Endothelial cell of umbilical vein (primary cell): Measurements from ENCODE around the gene PGGT1B. TPM values are rescaled to one million over a fixed set of nuclear protein-coding genes. Genes with fewer than 3 reads are reported as not detected.

Source experiments
- BruUV-seq: library from RNA; stranded (reverse); fragments of 400-500 nt; replicated peaks from 2 replicates; lab custom pipeline; 2021; lab: Mats Ljungman, UMichigan
- CTCF ChIA-PET: fragments of 300-600, 350-600 bp; sonication (Branson Sonifier 250); formaldehyde crosslinking; loops from one replicate; lab custom pipeline; 2021; ENCODE audit warnings: antibody characterized with exemption, inconsistent platforms; lab: Charles Lee
- POLR2A ChIA-PET: fragments of 300-600, 350-600 bp; sonication (Branson Sonifier 250); formaldehyde crosslinking; loops from one replicate; lab custom pipeline; 2021; ENCODE audit warnings: antibody characterized with exemption, inconsistent platforms; lab: Charles Lee
- DNase-seq: peaks from one replicate; pipeline ENCODE4 v3.0.0-alpha.2; 2011; ENCODE audit warnings: low read depth, low spot score
- FAIRE-seq: peaks from 2 replicates; lab custom pipeline; 2011; peaks lifted over from hg19 to GRCh38; lab: Jason Lieb, UNC
- H2AFZ ChIP-seq: 2 replicates; pipeline ENCODE4 v1.6.0; 2012; ENCODE audit warnings: low read depth, low read length, control low read depth, inconsistent platforms
- H3K27ac ChIP-seq: 2 replicates; pipeline ENCODE4 v1.5.1; 2011; ENCODE audit warnings: low read depth, mild to moderate bottlenecking, control low read depth, low read length, moderate library complexity; ENCODE audit not compliant: insufficient read depth
- H3K27me3 ChIP-seq, 2 experiments: 2 replicates each; pipeline versions ENCODE4 v1.6.0 to v1.6.1; 2011; ENCODE audit warnings: low read length in 2 of 2, mixed read lengths in 1 of 2; ENCODE audit not compliant: control insufficient read depth in 2 of 2, insufficient read depth in 2 of 2
- H3K36me3 ChIP-seq, 2 experiments: 2 replicates in 1 of 2; 3 replicates in 1 of 2; pipeline ENCODE4 v1.5.1; 2011; ENCODE audit warnings: low read length in 2 of 2, mild to moderate bottlenecking in 1 of 2, moderate library complexity in 1 of 2; ENCODE audit not compliant: control insufficient read depth in 2 of 2, insufficient read depth in 2 of 2; ENCODE audit errors: extremely low read depth in 1 of 2
- H3K4me1 ChIP-seq: 3 replicates; pipeline ENCODE4 v1.5.1; 2011; ENCODE audit warnings: mild to moderate bottlenecking, low read length; ENCODE audit not compliant: control insufficient read depth, insufficient read depth; ENCODE audit errors: extremely low read depth
- H3K4me2 ChIP-seq: 2 replicates; pipeline ENCODE4 v1.6.1; 2011; ENCODE audit warnings: low read length, control low read depth, mixed read lengths; ENCODE audit not compliant: insufficient read depth
- H3K4me3 ChIP-seq, 3 experiments: fragments of 200-600 bp in 1 of 3; sonication (generic), shearing (Covaris generic) in 1 of 3; replicated peaks in 1 of 3; 2 replicates each; pipeline ENCODE4 v1.5.1; 2011 to 2016; ENCODE audit warnings: control low read depth in 3 of 3, low read length in 3 of 3, mild to moderate bottlenecking in 2 of 3, inconsistent platforms in 1 of 3, low read depth in 1 of 3, moderate library complexity in 1 of 3; ENCODE audit not compliant: insufficient read depth in 1 of 3
- H3K79me2 ChIP-seq: 2 replicates; pipeline ENCODE4 v1.6.0; 2012; ENCODE audit warnings: low read length, inconsistent platforms; ENCODE audit not compliant: control insufficient read depth, insufficient read depth
- H3K9ac ChIP-seq: replicated peaks from 2 replicates; pipeline ENCODE3; 2011; ENCODE audit warnings: low read length, control low read depth; ENCODE audit not compliant: insufficient read depth; ENCODE audit errors: extremely low read depth
- H3K9me1 ChIP-seq: replicated peaks from 3 replicates; pipeline ENCODE4 v1.6.0; 2011; ENCODE audit warnings: mild to moderate bottlenecking, low read length; ENCODE audit not compliant: control insufficient read depth, insufficient read depth; ENCODE audit errors: extremely low read depth
- H3K9me3 ChIP-seq: replicated peaks from 2 replicates; pipeline ENCODE4 v1.5.1; 2012; ENCODE audit warnings: low read length, inconsistent platforms; ENCODE audit not compliant: control insufficient read depth, insufficient read depth
- H4K20me1 ChIP-seq: replicated peaks from 2 replicates; pipeline ENCODE3; 2011; ENCODE audit warnings: mild to moderate bottlenecking, low read length; ENCODE audit not compliant: control insufficient read depth, insufficient read depth; ENCODE audit errors: extremely low read depth
- EZH2 ChIP-seq: IDR thresholded peaks from 2 replicates; pipeline ENCODE4 v1.6.1; 2012; ENCODE audit warnings: borderline replicate concordance, low read depth, mild to moderate bottlenecking, moderate library complexity, low read length, inconsistent platforms; ENCODE audit not compliant: severe bottlenecking
- FOS ChIP-seq: IDR thresholded peaks from 2 replicates; pipeline ENCODE4 v1.6.1; 2011; ENCODE audit warnings: mild to moderate bottlenecking, low read length, moderate library complexity, borderline replicate concordance; ENCODE audit not compliant: insufficient read depth
- GATA2 ChIP-seq: IDR thresholded peaks from 2 replicates; pipeline ENCODE4 v1.7.0; 2011; ENCODE audit warnings: low read depth, mild to moderate bottlenecking, moderate library complexity, mixed read lengths, low read length; ENCODE audit not compliant: insufficient read length, insufficient read depth
- JUN ChIP-seq: IDR thresholded peaks from 2 replicates; pipeline ENCODE4 v1.6.1; 2011; ENCODE audit warnings: borderline replicate concordance, low read depth; ENCODE audit not compliant: insufficient read length, insufficient read depth
- MYC ChIP-seq: IDR thresholded peaks from one replicate; pipeline ENCODE4 v1.6.1; 2011; ENCODE audit warnings: mild to moderate bottlenecking, low read depth, low read length
- POLR2A ChIP-seq: IDR thresholded peaks from 2 replicates; pipeline ENCODE4 v1.6.1; 2012; ENCODE audit warnings: low read depth, mild to moderate bottlenecking, control low read depth, low read length
- POLR2AphosphoS5 ChIP-seq: IDR thresholded peaks from 2 replicates; pipeline ENCODE4 v1.6.1; 2012; ENCODE audit warnings: low read depth, mild to moderate bottlenecking, control low read depth, low read length, moderate library complexity; ENCODE audit not compliant: insufficient read depth
- dilution Hi-C: fragments of 300-500 bp; cut with MboI; formaldehyde crosslinking; loops from one replicate; pipeline ENCODE4 v1.15.0; 2019; ENCODE audit warnings: low sequenced_read_pairs; ENCODE audit not compliant: extremely low pct_ligation_motif_present
- intact Hi-C: fragments of 100-400 bp; cut with micrococcal nuclease; formaldehyde crosslinking; loops from one replicate; pipeline ENCODE4 v1.10.0; 2022
- polyA plus RNA-seq, 4 experiments: library from polyadenylated mRNA; depleted of rRNA in 3 of 4; stranded (reverse) in 3 of 4; unstranded in 1 of 4; fragments of >200 nt; gene quantifications; 2 replicates each; pipeline versions ENCODE4 v1.2.1 to v1.2.3, GENCODE V29; 2011 to 2012; ENCODE audit warnings: missing spikeins in 1 of 4
- total RNA-seq: library from RNA; stranded (reverse); gene quantifications from 2 replicates; pipeline ENCODE4 v1.2.3, GENCODE V29; 2021
- TF ChIP-seq, protein P1 (sequence below), 2 donors: IDR thresholded peaks; 1 replicate in 1 of 2; 2 replicates in 1 of 2; pipeline ENCODE4 v1.5.1; 2011; ENCODE audit warnings: low read length in 2 of 2, mild to moderate bottlenecking in 2 of 2, moderate library complexity in 2 of 2, control low read depth in 1 of 2, inconsistent platforms in 1 of 2, low read depth in 1 of 2; ENCODE audit not compliant: insufficient read depth in 1 of 2; ENCODE audit errors: extremely low read depth in 1 of 2
- TF ChIP-seq, protein P2 (sequence below): IDR thresholded peaks from 2 replicates; pipeline ENCODE4 v1.6.1; 2011; ENCODE audit not compliant: insufficient read depth, insufficient read length

Gene PGGT1B
- total and polyA plus RNA-seq, 2 donors (not counting 3 experiments of a cell fraction or from before 2014, with no cell fraction given) = 2.6 to 42.3 TPM

DNA sequence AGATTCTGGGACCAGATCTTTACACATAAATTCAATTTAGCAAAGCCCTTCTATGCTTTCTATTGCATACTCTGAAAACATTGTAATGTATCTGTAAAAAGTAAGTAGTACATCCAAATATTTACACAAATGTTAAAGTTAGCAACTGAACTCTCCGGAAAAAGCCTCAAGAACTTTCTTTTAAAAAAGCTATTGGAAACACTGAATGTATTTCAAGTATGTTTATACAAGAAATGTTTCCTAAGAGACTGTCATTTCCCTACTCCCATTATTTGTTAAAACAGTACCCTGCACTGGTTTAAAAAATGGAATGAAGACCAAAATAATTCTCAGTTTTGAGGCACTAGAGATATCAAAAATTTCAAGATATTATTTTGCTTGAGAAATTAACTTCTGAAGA lies 48.1 kb downstream of the PGGT1B start:
- no peak for DNase-seq
- BruUV-seq = no TSS peak
- Histone ChIP-seq H4K20me1 (no peaks in the 10 kb centered on the region), H3K36me3 (no peaks in the 10 kb centered on the region), H3K9ac (no peak overlapping the region), H3K9me1 (no peaks in the 10 kb centered on the region), H3K79me2 (no peaks in the 10 kb centered on the region), H3K27me3 (no peaks in the 10 kb centered on the region), H3K4me1 (no peaks in the 10 kb centered on the region), H3K9me3 (no peaks in the 10 kb centered on the region), H3K4me3 (no peak overlapping the region), H3K4me2 (no peak overlapping the region), H3K27ac (no peak overlapping the region), H2AFZ (no peak overlapping the region)
- ChIA-PET POLR2A (no interaction called here), CTCF (interaction anchor here (1.5 kb wide), 1 partner anchor 17 kb away, joined by 4 read pairs; no protein-coding TSS in a partner anchor)
- dilution Hi-C loops = no loop called here
- no peak for FAIRE-seq
- TF ChIP-seq, protein P1, sequence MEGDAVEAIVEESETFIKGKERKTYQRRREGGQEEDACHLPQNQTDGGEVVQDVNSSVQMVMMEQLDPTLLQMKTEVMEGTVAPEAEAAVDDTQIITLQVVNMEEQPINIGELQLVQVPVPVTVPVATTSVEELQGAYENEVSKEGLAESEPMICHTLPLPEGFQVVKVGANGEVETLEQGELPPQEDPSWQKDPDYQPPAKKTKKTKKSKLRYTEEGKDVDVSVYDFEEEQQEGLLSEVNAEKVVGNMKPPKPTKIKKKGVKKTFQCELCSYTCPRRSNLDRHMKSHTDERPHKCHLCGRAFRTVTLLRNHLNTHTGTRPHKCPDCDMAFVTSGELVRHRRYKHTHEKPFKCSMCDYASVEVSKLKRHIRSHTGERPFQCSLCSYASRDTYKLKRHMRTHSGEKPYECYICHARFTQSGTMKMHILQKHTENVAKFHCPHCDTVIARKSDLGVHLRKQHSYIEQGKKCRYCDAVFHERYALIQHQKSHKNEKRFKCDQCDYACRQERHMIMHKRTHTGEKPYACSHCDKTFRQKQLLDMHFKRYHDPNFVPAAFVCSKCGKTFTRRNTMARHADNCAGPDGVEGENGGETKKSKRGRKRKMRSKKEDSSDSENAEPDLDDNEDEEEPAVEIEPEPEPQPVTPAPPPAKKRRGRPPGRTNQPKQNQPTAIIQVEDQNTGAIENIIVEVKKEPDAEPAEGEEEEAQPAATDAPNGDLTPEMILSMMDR (IDR thresholded peaks at IDR 0.05; ENCODE audit: extremely low read depth in 1 of 2, insufficient read depth in 1 of 2, low read depth in 1 of 2, low read length in 2 of 2) = no peak
- no peak for TF ChIP-seq GATA2
- TF ChIP-seq, protein P2, sequence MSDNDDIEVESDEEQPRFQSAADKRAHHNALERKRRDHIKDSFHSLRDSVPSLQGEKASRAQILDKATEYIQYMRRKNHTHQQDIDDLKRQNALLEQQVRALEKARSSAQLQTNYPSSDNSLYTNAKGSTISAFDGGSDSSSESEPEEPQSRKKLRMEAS = no peak
- TF ChIP-seq POLR2A = no peak
- no peak for TF ChIP-seq FOS
- TF ChIP-seq POLR2AphosphoS5 = no peak
- no peak for TF ChIP-seq MYC
- no peak for TF ChIP-seq EZH2
- no peak for TF ChIP-seq JUN
- intact Hi-C loops = no loop called here
